PFSK-1 (cell line): Measurements from ENCODE around the gene PDE2A.

Source experiments
- FOXP2 ChIP-seq: optimal IDR thresholded peaks from 2 replicates; pipeline ENCODE3; 2011; ENCODE audit warnings: borderline replicate concordance, control low read depth, inconsistent platforms; ENCODE audit not compliant: insufficient read depth; ENCODE audit errors: extremely low read length, extremely low read depth
- POLR2AphosphoS5 ChIP-seq: IDR thresholded peaks from 2 replicates; pipeline ENCODE4 v1.6.1; 2012; ENCODE audit warnings: low read depth, mild to moderate bottlenecking, control low read depth, low read length, moderate library complexity
- REST ChIP-seq, 2 experiments: IDR thresholded peaks; 2 replicates each; pipeline versions ENCODE4 v1.6.1 to v1.8.0; 2011 to 2012; ENCODE audit warnings: low read depth in 2 of 2, low read length in 2 of 2, control low read depth in 1 of 2, inconsistent platforms in 1 of 2, mild to moderate bottlenecking in 1 of 2, moderate library complexity in 1 of 2; ENCODE audit not compliant: insufficient read depth in 1 of 2
- SIN3A ChIP-seq: IDR thresholded peaks from 2 replicates; pipeline ENCODE4 v1.6.1; 2012; ENCODE audit warnings: mild to moderate bottlenecking, low read length, moderate library complexity, borderline replicate concordance; ENCODE audit not compliant: insufficient read depth
- TAF1 ChIP-seq: IDR thresholded peaks from 2 replicates; pipeline ENCODE4 v1.6.1; 2012; ENCODE audit warnings: low read length, control low read depth, borderline replicate concordance; ENCODE audit not compliant: insufficient read depth

The PDE2A gene

GRCh38 chr11:72551571-72551970 is 122.7 kb downstream of the PDE2A start:
- TF ChIP-seq TAF1 (no peak), SIN3A (no peak)

GRCh38 chr11:72548463-72548862 is 125.8 kb downstream of the PDE2A start:
- no peak for TF ChIP-seq SIN3A
- no peak for TF ChIP-seq REST (IDR thresholded peaks at IDR 0.05; ENCODE audit: insufficient read depth in 1 of 2, low read depth in 2 of 2, low read length in 2 of 2)
- no peak for TF ChIP-seq TAF1
- no peak for TF ChIP-seq FOXP2
- TF ChIP-seq POLR2AphosphoS5: no peak

- no peak for TF ChIP-seq FOXP2
- no peak for TF ChIP-seq SIN3A
- TF ChIP-seq POLR2AphosphoS5: no peak
- no peak for TF ChIP-seq REST (IDR thresholded peaks at IDR 0.05; ENCODE audit: insufficient read depth in 1 of 2, low read depth in 2 of 2, low read length in 2 of 2)
- no peak for TF ChIP-seq TAF1
Observed at GRCh38 chr11:72546866-72547265, 127.4 kb downstream of the PDE2A start.

- TF ChIP-seq FOXP2 (no peak), POLR2AphosphoS5 (no peak), REST (IDR thresholded peaks at IDR 0.05; ENCODE audit: insufficient read depth in 1 of 2, low read depth in 2 of 2, low read length in 2 of 2) (no peak), SIN3A (no peak), TAF1 (no peak)
Observed at GRCh38 chr11:72544589-72544988, 129.6 kb downstream of the PDE2A start.

- no peak for TF ChIP-seq FOXP2
- TF ChIP-seq TAF1: no peak
- no peak for TF ChIP-seq POLR2AphosphoS5
Observed at GRCh38 chr11:72543849-72544542, 130.2 kb downstream of the PDE2A start.

GRCh38 chr11:72541257-72541974 is 132.8 kb downstream of the PDE2A start:
- TF ChIP-seq REST (IDR thresholded peaks at IDR 0.05; ENCODE audit: insufficient read depth in 1 of 2, low read depth in 2 of 2, low read length in 2 of 2) (no peak), FOXP2 (no peak), SIN3A (no peak), TAF1 (no peak), POLR2AphosphoS5 (no peak)
